DMS114 treated with DMSO at 0.1 percent for 48 hours (cell line): Measurements from ENCODE around the gene NCOA4.
"Not testable (repeated sequence)": the region's sequence is repeated elsewhere in the genome, so short reads cannot be mapped to it uniquely, and the experiment has no call there.

Source experiments
- DNase-seq: peaks from one replicate; lab custom pipeline; 2025; ENCODE audit not compliant: unreplicated experiment; lab: John Stamatoyannopoulos, UW

The NCOA4 gene

GRCh38 chr10:45985590-45985989, 44.8 kb downstream of the NCOA4 start:
- not testable (repeated sequence) for DNase-seq

DNA sequence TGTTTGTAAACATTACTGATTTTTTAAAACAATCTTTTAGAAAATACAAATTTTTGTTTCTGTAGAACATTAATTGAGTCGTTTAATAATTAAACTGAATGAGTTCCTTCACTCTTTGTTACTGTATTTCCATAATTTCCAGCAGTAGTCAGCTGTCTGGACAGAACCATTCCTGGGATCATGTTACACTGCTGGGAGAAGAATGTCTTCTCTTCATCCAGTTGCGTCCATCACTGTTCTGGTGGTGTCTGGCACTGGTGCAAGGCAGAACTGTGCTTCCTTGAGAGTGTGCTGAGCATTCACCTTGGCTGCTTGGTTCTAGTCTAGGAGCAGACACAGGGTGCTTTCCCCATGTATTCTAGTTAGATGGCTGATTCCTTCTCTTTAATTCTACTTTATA, 46.0 kb downstream of the NCOA4 start:
- not testable (repeated sequence) for DNase-seq

DNA sequence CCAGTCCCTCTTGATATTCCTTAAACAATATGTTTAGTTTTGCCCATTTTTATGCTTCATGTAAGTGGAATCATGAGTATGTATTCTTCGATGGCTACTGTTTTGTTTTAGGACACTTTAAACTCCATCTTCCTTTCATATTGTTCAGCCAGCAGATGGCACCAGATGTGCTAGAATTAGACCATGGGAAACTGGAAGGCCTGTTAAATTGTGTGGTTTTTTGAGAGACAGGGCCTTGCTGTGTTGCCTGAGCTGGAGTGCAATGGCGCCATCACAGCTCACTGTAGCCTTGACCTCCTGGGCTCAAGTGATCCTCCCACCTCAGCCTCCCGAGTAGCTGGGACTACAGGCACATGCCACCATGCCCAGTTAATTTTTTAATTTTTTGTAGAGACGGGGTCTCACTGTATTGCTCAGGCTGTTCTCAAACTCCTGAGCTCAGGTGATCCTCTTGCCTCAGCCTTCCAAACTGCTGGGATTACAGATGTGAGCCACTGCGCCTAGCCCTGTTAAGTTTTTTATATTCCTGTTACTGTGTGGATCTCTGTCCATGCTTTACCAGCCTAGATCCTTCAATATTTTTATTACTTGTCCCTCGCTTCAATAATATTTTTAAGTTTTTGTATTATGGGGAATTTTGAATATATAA, 46.8 kb downstream of the NCOA4 start:
- peak; percentile 55 for DNase-seq

- DNase-seq: not testable (repeated sequence)
These were observed 49.1 kb downstream of the NCOA4 start for GRCh38 chr10:45981367-45981766.

DNA sequence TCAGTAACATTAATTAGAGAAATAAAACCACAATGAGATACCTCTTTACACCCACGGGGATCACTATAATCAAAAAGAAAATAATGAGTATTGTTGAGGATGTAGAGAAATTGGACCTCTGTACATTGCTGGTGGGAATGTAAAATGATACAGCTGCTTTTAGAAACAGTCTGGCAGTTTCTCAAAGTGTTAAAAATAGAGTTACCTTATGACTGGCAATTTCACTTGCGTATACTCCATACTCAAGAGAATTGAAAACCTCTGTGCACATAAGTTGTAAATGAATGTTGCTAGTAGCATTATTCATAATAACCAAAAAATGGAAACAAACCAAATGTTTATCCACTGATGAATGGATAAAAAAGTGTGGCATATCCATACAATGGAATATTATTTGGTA, 51.9 kb downstream of the NCOA4 start:
- DNase-seq: not testable (repeated sequence)

- not testable (repeated sequence) for DNase-seq
These were observed 56.4 kb downstream of the NCOA4 start for GRCh38 chr10:45974041-45974440.

DNA sequence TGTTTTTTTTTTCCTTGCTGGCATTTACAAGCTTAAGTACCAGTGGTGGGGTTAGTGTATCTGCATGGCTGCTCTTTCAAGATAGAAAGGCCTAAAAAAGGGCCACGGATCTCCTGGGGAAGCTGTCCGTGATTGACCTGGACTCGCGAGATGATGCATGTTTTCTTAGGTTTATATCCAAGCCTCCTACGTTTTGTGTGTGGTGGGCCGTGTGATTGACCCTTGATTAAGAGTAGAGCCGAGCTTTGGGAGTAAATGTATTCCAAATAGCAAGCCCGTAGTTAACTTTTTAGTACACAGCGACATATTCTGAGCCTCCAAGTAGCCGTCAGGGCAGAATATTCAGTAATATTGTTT, 57.6 kb downstream of the NCOA4 start:
- not testable (repeated sequence) for DNase-seq

DNA sequence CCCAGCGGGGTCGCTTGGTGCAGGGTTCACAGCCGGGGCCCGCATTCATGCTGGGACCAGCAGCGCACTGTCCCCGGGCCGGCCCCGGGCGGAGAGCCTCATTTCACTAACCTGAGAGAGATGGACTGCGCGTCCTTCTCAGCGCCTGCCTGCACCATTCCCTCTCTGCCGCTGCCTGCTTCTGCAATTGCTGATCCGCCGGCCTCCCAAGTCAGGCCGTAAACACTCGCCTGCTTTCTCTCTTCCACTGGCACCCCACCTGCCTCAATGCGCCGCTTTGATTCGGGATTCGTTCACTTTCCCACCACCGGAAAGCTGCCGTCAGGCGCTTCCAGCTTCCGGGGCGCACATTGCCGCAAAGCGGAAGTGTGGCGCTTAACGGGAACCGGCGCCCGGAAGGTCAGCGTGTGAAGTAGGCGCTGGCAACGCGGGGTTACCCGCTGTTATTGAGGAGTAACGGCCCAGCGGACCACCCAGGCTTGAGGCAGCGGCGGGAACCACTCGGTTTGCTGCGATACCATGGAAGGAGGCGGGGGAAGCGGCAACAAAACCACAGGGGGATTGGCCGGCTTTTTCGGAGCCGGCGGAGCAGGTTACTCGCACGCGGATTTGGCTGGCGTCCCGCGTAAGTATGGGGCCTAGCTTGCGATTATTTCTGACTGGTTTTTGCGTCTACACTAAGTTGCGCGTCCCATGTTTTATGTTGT, 58.2 kb downstream of the NCOA4 start, which contains the start of gene TIMM23:
Gene TIMM23 (plus strand): TSS at position 384 of the 707 bp plus-strand sequence. CDS start 136 bp downstream, at position 520.
- DNase-seq: peak; percentile 84

- DNase-seq: not testable (repeated sequence)
These were observed 58.7 kb downstream of the NCOA4 start for GRCh38 chr10:45971742-45972105.

GRCh38 chr10:45971019-45971418, 59.4 kb downstream of the NCOA4 start:
- not testable (repeated sequence) for DNase-seq

DNA sequence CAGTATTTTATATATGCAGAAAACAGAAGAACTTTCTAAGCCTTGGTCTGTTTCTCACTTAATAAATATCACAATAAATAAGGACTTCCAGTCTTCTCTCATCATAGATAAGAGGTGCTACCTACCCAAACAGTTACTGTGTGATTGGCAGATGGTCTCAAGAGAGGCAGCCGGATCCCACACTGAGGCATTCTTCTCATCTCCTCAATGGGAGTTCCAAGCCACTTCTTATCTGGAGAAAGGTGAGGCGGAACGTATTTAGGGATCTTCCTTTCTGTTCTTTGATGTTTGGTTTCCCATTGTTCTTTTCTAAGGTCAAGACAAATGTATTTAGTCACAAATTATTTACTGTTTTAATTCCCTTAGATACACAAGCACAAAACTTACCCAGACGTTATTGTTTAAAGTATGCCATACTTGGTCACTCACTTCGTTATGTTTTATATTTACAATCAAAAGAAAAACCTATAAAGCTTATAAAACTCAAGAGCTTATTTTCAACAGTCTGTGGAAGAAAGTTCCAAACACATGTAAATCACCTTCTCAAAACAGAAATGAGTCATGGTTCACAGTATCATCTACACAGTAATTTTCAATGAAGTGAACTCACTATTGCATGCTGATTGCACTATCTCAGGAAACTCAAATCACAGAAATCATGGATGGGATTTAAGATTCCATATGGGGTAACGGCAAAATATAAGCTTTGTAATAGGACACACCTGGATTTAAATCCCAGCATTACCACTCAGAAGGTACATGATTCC, 67.6 kb downstream of the NCOA4 start:
- not testable (repeated sequence) for DNase-seq

DNA sequence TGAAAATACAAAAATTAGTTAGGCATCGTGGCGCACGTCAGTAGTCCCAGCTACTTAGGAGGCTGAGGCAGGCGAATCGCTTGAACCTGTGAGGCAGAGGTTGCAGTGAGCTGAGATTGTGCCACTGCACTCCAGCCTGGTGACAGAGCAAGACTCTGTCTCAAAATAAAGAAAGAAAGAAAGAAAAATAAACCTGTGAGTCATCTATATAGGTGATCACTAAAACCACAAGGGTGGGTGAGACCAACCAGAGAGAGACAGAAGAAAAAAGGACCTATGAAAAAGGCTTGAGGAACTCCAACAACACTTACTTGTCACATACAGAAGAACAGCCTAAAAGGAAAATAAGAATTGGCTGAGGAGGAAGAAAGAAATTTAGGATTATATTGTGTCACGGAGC, 72.5 kb downstream of the NCOA4 start:
- DNase-seq: not testable (repeated sequence)

DNA sequence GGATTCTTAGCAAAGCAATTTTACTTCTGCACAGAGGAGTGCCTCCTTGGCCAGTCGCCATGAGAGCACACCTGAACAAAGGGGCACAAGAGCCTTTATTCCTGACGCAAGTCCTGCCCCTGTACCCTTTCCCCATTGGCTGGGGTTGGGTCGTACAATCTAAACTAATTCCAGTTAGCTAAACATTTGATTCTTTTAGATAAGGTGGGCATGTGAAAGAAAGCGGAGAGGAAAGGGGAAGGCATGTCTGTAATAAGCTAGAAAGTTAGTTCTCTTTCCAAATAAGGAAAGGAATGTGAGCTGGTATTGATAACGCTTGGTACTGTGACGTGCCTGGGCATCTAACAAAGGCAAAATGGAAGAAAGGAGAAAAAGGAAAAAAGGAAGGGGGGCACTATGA, 73.8 kb downstream of the NCOA4 start:
- DNase-seq: not testable (repeated sequence)
